ENCODE results near the gene PIGW.

- TF ChIP-seq POLR2AphosphoS5 (IDR thresholded peaks at IDR 0.05; ENCODE audit: low read length) (no peak), CTCF (IDR thresholded peaks at IDR 0.05 in 2 of 3, conservative IDR thresholded peaks at IDR 0.05 in 1 of 3; ENCODE audit: control insufficient read depth in 2 of 3, extremely low read depth in 1 of 3, insufficient read depth in 1 of 3, low read depth in 3 of 3, low read length in 3 of 3) (no peak), SMC3 (IDR thresholded peaks at IDR 0.05; ENCODE audit: borderline replicate concordance, low read length) (no peak), CEBPB (IDR thresholded peaks at IDR 0.05; ENCODE audit: borderline replicate concordance in 1 of 2, low read depth in 2 of 2, low read length in 2 of 2) (no peak)
- TF ChIP-seq, protein P1, sequence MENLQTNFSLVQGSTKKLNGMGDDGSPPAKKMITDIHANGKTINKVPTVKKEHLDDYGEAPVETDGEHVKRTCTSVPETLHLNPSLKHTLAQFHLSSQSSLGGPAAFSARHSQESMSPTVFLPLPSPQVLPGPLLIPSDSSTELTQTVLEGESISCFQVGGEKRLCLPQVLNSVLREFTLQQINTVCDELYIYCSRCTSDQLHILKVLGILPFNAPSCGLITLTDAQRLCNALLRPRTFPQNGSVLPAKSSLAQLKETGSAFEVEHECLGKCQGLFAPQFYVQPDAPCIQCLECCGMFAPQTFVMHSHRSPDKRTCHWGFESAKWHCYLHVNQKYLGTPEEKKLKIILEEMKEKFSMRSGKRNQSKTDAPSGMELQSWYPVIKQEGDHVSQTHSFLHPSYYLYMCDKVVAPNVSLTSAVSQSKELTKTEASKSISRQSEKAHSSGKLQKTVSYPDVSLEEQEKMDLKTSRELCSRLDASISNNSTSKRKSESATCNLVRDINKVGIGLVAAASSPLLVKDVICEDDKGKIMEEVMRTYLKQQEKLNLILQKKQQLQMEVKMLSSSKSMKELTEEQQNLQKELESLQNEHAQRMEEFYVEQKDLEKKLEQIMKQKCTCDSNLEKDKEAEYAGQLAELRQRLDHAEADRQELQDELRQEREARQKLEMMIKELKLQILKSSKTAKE (IDR thresholded peaks at IDR 0.05; ENCODE audit: low read depth, poor library complexity, severe bottlenecking): no peak
Measured at GRCh38 chr17:36540696-36541095, 5.9 kb downstream of the PIGW start.
